Activated CD4-positive, alpha-beta T cell treated with anti-CD3 and anti-CD28 coated beads, Interleukin-2, amount 10 ng/mL, durations not matched to agents 7 days and 5 days (primary cell): Measurements from ENCODE around the gene LACRT. TPM values are rescaled to one million over a fixed set of nuclear protein-coding genes. Genes with fewer than 3 reads are reported as not detected.
"Not testable (repeated sequence)": the region's sequence is repeated elsewhere in the genome, so short reads cannot be mapped to it uniquely, and the experiment has no call there.

Experiments
- CTCF ChIA-PET: fragments of 350-600 bp; sonication (Branson Sonifier 250); formaldehyde crosslinking; loops from one replicate; lab custom pipeline; 2021; ENCODE audit warnings: antibody characterized with exemption; lab: Charles Lee
- POLR2A ChIA-PET: fragments of 350-600 bp; sonication (Branson Sonifier 250); formaldehyde crosslinking; loops from one replicate; lab custom pipeline; 2021; ENCODE audit warnings: antibody characterized with exemption; lab: Charles Lee
- DNase-seq: peaks from one replicate; pipeline ENCODE4 v3.0.0-alpha.2; 2020
- H3K27ac Mint-ChIP-seq: one replicate; pipeline ENCODE4 v1.8.0; 2021; ENCODE audit warnings: mild to moderate bottlenecking, moderate library complexity, mixed read lengths
- H3K27me3 Mint-ChIP-seq: one replicate; pipeline ENCODE4 v1.8.0; 2021; ENCODE audit warnings: mixed read lengths
- H3K36me3 Mint-ChIP-seq: one replicate; pipeline ENCODE4 v1.8.0; 2021; ENCODE audit warnings: low read depth, mixed read lengths
- H3K4me1 Mint-ChIP-seq: one replicate; pipeline ENCODE4 v1.8.0; 2021; ENCODE audit warnings: mixed read lengths
- H3K4me3 Mint-ChIP-seq: one replicate; pipeline ENCODE4 v1.8.0; 2021; ENCODE audit warnings: mild to moderate bottlenecking, moderate library complexity, mixed read lengths
- H3K9me3 Mint-ChIP-seq: one replicate; pipeline ENCODE4 v1.8.0; 2021; ENCODE audit warnings: mixed read lengths
- total RNA-seq, 2 experiments: library from RNA; stranded (reverse); gene quantifications; one replicate each; pipeline ENCODE4 v1.2.3, GENCODE V29; 2021

The LACRT gene, protein sequence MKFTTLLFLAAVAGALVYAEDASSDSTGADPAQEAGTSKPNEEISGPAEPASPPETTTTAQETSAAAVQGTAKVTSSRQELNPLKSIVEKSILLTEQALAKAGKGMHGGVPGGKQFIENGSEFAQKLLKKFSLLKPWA
- not detected for total RNA-seq

DNA sequence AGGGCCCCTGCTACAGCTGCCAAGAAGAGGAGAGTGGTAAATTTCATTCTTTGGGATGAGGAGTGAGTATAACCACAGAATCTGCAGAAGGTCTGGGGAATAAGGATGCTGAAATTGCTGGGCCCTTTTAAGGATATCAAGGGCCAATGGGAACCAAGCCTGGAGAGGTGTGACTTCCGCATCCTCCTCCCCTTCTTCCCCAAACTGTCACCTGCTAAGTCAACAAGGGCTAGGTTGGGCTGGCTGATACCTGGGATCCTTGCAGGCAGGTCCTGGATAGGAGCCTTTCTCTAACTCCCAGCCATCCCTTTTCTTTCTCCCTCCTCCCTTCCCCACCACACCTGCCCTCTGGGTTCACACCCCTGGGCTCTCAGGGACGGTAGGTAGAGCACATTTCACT lies at the start of gene LACRT:
Gene LACRT (minus strand): TSS at position 101 of the 400 bp plus-strand sequence. CDS start 54 bp downstream, at position 47.
- POLR2A ChIA-PET: no interaction called here
- CTCF ChIA-PET: no interaction called here

GRCh38 chr12:54683398-54683797 lies 48.7 kb upstream of the LACRT start:
- H3K4me1 Mint-ChIP-seq: no peaks in the 10 kb centered on the region
- peaks cover 49% of the 10 kb centered on the region for H3K27me3 Mint-ChIP-seq
- no peaks in the 10 kb centered on the region for H3K36me3 Mint-ChIP-seq
- no peak overlapping the region for H3K27ac Mint-ChIP-seq
- no peaks in the 10 kb centered on the region for H3K9me3 Mint-ChIP-seq
- DNase-seq: no peak
- POLR2A ChIA-PET: no interaction called here
- CTCF ChIA-PET: no interaction called here
- no peak overlapping the region for H3K4me3 Mint-ChIP-seq

More for the DNA sequence above, at the start of gene LACRT:
- peaks cover 3% of the 10 kb centered on the region for H3K27me3 Mint-ChIP-seq
- H3K4me3 Mint-ChIP-seq: no peak within 1 kb of the TSS
- DNase-seq: no peak
- H3K27ac Mint-ChIP-seq: no peak within 1 kb of the TSS
- no peaks in the 10 kb centered on the region for H3K36me3 Mint-ChIP-seq
- H3K4me1 Mint-ChIP-seq: no peaks in the 10 kb centered on the region
- H3K9me3 Mint-ChIP-seq: no peaks in the 10 kb centered on the region

- H3K27ac Mint-ChIP-seq: no peak overlapping the region
Measured at GRCh38 chr12:54682674-54683073, 48.0 kb upstream of the LACRT start.

GRCh38 chr12:54680374-54680773 lies 45.7 kb upstream of the LACRT start:
- no peak overlapping the region for H3K27ac Mint-ChIP-seq
- peaks cover 46% of the 10 kb centered on the region for H3K27me3 Mint-ChIP-seq
- H3K36me3 Mint-ChIP-seq: no peaks in the 10 kb centered on the region
- POLR2A ChIA-PET: no interaction called here
- CTCF ChIA-PET: interaction anchor here (0.9 to 1.5 kb wide), 4 partner anchors 10 to 22 kb away, joined by 3 to 5 read pairs (median 4); no protein-coding TSS in a partner anchor
- no peak overlapping the region for H3K4me3 Mint-ChIP-seq
- peak; percentile 33 for DNase-seq
- H3K4me1 Mint-ChIP-seq: no peaks in the 10 kb centered on the region
- H3K9me3 Mint-ChIP-seq: no peaks in the 10 kb centered on the region

More at GRCh38 chr12:54682674-54683073, 48.0 kb upstream of the LACRT start:
- Mint-ChIP-seq H3K9me3 (no peaks in the 10 kb centered on the region), H3K4me1 (no peaks in the 10 kb centered on the region), H3K4me3 (no peak overlapping the region), H3K36me3 (no peaks in the 10 kb centered on the region), H3K27me3 (peaks cover 51% of the 10 kb centered on the region)
- POLR2A ChIA-PET: no interaction called here
- CTCF ChIA-PET: no interaction called here
- DNase-seq: no peak

- no peak for DNase-seq
- Mint-ChIP-seq H3K4me3 (no peak overlapping the region), H3K36me3 (no peaks in the 10 kb centered on the region), H3K27ac (no peak overlapping the region), H3K9me3 (no peaks in the 10 kb centered on the region), H3K27me3 (peaks cover 29% of the 10 kb centered on the region), H3K4me1 (no peaks in the 10 kb centered on the region)
- ChIA-PET POLR2A (no interaction called here), CTCF (no interaction called here)
Measured at GRCh38 chr12:54678131-54678530, 43.4 kb upstream of the LACRT start.

- Mint-ChIP-seq H3K27ac (no peak overlapping the region), H3K36me3 (no peaks in the 10 kb centered on the region), H3K27me3 (peaks cover 32% of the 10 kb centered on the region), H3K4me3 (no peak overlapping the region), H3K4me1 (no peaks in the 10 kb centered on the region), H3K9me3 (no peaks in the 10 kb centered on the region)
- ChIA-PET POLR2A (no interaction called here), CTCF (no interaction called here)
- no peak for DNase-seq
Measured at GRCh38 chr12:54667945-54668344, 33.2 kb upstream of the LACRT start.

DNA sequence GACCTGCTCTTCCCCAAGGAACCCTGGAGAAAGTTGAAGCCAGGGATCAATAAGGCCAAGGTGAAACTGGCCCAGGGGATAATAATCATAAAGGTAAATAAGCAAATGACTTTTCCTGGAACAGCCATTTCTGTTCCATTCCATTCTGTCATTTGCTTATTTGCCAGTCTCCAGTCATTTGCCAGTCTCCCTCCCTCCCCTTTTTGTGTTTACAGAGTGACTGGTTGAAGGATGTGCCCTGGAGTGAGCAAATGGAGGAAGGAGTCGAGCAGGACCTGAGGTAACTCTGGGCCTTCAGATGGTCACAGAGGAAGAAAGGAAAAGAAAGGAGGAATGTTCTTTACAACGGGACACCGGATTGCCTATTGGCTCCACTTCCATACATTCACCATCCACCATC lies 31.3 kb upstream of the LACRT start:
- no peak overlapping the region for H3K4me3 Mint-ChIP-seq
- H3K27ac Mint-ChIP-seq: no peak overlapping the region
- H3K36me3 Mint-ChIP-seq: no peaks in the 10 kb centered on the region
- DNase-seq: no peak
- H3K27me3 Mint-ChIP-seq: peaks cover 22% of the 10 kb centered on the region
- ChIA-PET POLR2A (no interaction called here), CTCF (interaction anchor here (1.1 kb wide), 1 partner anchor 14 kb away, joined by 3 read pairs; no protein-coding TSS in a partner anchor)
- no peaks in the 10 kb centered on the region for H3K4me1 Mint-ChIP-seq
- no peaks in the 10 kb centered on the region for H3K9me3 Mint-ChIP-seq

DNA sequence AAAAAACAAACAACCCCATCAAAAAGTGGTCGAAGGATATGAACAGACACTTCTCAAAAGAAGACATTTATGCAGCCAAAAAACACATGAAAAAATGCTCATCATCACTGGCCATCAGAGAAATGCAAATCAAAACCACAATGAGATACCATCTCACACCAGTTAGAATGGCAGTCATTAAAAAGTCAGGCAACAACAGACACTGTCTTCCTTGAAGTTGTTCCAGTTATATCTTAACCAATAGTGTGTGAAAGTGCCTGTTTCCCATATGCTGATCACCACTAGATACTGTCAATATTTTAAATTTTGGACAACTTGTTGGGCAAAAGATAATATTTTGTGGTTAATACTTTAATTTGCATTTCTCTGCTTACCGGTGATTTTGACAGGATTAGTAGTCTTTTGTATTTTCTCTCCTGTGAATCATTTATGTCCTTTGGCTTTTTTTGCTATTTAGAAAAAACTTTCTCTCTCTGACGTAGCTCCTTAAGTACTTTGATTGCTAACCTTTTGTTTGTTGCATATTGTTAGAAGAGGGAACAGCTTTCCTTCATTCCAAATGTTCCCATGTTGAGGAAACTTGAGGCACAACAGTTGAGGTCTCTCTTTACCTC lies 30.4 kb upstream of the LACRT start:
- POLR2A ChIA-PET, H3K9me3 Mint-ChIP-seq, H3K4me1 Mint-ChIP-seq, H3K27ac Mint-ChIP-seq, DNase-seq, H3K36me3 Mint-ChIP-seq, H3K4me3 Mint-ChIP-seq: not testable (repeated sequence)
- H3K27me3 Mint-ChIP-seq: peaks cover 14% of the 10 kb centered on the region
- CTCF ChIA-PET: interaction anchor here (1.1 kb wide), 1 partner anchor 15 kb away, joined by 3 read pairs; no protein-coding TSS in a partner anchor

GRCh38 chr12:54663603-54664002 lies 28.9 kb upstream of the LACRT start:
- H3K27me3 Mint-ChIP-seq: peaks cover 10% of the 10 kb centered on the region
- ChIA-PET CTCF (no interaction called here), POLR2A (no interaction called here)
- no peaks in the 10 kb centered on the region for H3K9me3 Mint-ChIP-seq
- DNase-seq: no peak
- no peaks in the 10 kb centered on the region for H3K36me3 Mint-ChIP-seq
- H3K4me1 Mint-ChIP-seq: no peaks in the 10 kb centered on the region
- no peak overlapping the region for H3K27ac Mint-ChIP-seq
- H3K4me3 Mint-ChIP-seq: no peak overlapping the region

DNA sequence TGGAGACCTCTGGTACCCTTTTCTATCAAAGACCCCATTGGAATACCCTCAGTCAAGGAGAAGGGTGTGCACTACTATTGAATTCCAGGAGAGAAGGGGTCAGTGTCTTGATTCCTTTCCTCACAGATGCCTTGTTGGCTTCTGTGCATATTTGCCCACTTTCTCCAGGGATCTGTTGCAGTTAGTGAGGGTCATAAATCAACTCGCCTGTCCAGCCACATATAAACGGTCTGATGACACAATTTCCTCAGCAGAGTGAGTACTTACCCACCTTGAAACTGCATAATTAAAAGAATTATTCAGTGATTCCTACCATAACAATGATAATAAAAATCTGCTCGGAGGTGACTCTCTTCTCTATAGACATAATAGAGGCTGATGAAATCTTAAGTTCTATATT lies 27.3 kb upstream of the LACRT start:
- H3K27me3 Mint-ChIP-seq: peaks cover 5% of the 10 kb centered on the region
- no peaks in the 10 kb centered on the region for H3K4me1 Mint-ChIP-seq
- H3K36me3 Mint-ChIP-seq: no peaks in the 10 kb centered on the region
- CTCF ChIA-PET: no interaction called here
- no peak for DNase-seq
- H3K9me3 Mint-ChIP-seq: no peaks in the 10 kb centered on the region
- POLR2A ChIA-PET: no interaction called here
- no peak overlapping the region for H3K4me3 Mint-ChIP-seq
- H3K27ac Mint-ChIP-seq: no peak overlapping the region

DNA sequence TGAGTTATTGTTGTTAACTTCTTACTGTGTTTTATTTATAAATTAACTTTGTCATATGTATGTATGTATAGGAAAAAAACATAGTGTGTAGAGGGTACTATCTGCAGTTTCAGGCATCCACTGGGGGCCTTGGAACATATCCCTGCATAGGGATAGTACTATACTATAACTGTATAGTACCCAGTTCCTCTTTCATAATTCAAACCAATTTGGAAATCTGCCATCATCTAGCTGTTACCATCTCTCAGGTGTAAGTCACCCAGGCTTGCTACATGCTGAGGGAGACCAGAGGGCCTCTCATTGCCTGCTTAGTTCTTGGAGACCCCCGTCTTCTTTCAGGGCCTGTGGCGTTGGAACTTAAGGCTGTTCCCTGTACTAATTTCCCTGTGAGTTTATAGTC lies 26.4 kb upstream of the LACRT start:
- ChIA-PET CTCF (interaction anchor here (0.5 kb wide), 1 partner anchor 103 kb away, joined by 5 read pairs; no protein-coding TSS in a partner anchor), POLR2A (no interaction called here)
- Mint-ChIP-seq H3K9me3 (no peaks in the 10 kb centered on the region), H3K27ac (no peak overlapping the region), H3K4me3 (no peak overlapping the region), H3K4me1 (no peaks in the 10 kb centered on the region), H3K36me3 (no peaks in the 10 kb centered on the region), H3K27me3 (peaks cover 5% of the 10 kb centered on the region)
- DNase-seq: no peak

GRCh38 chr12:54660320-54660962 lies 25.7 kb upstream of the LACRT start:
- no peak for DNase-seq
- Mint-ChIP-seq H3K27me3 (peaks cover 3% of the 10 kb centered on the region), H3K9me3 (no peaks in the 10 kb centered on the region), H3K27ac (no peak overlapping the region), H3K4me1 (no peaks in the 10 kb centered on the region), H3K4me3 (no peak overlapping the region), H3K36me3 (no peaks in the 10 kb centered on the region)
- CTCF ChIA-PET: interaction anchor here (0.5 kb wide), 1 partner anchor 103 kb away, joined by 5 read pairs; no protein-coding TSS in a partner anchor
- POLR2A ChIA-PET: no interaction called here
